PC-9 (cell line): Measurements from ENCODE around the gene TSPAN14. TPM values are rescaled to one million over a fixed set of nuclear protein-coding genes. Genes with fewer than 3 reads are reported as not detected.

Source experiments
- BruUV-seq: library from RNA; stranded (reverse); fragments of 400-500 nt; replicated peaks from 2 replicates; lab custom pipeline; 2021; lab: Mats Ljungman, UMichigan
- CTCF ChIA-PET: fragments of 300-600 bp; sonication (Branson Sonifier 250); formaldehyde crosslinking; loops from one replicate; lab custom pipeline; 2022; ENCODE audit warnings: antibody characterized with exemption; lab: Charles Lee
- POLR2A ChIA-PET: fragments of 300-600 bp; sonication (Branson Sonifier 250); formaldehyde crosslinking; loops from one replicate; lab custom pipeline; 2022; ENCODE audit warnings: antibody characterized with exemption; ENCODE audit not compliant: unreplicated experiment; lab: Charles Lee
- DNase-seq, 2 experiments: peaks; one replicate each; pipeline versions ENCODE4 v3.0.0 to v3.0.0-alpha.2; 2015 to 2022; ENCODE audit warnings: mixed read lengths in 1 of 2
- H2AFZ ChIP-seq: fragments of 200-600 bp; sonication (generic); 2 replicates; pipeline ENCODE4 v1.8.1; 2017; ENCODE audit warnings: antibody characterized with exemption
- H3F3A ChIP-seq: fragments of 200-600 bp; sonication (generic); 2 replicates; pipeline ENCODE4 v1.8.1; 2017; ENCODE audit warnings: antibody characterized with exemption, mild to moderate bottlenecking, low read depth; ENCODE audit not compliant: insufficient read depth
- H3K27ac ChIP-seq: fragments of 200-600 bp; sonication (generic); 2 replicates; pipeline ENCODE4 v1.6.1; 2016; ENCODE audit warnings: mixed run types
- H3K27me3 ChIP-seq: fragments of 200-600 bp; sonication (generic); 2 replicates; pipeline ENCODE4 v1.6.1; 2016; ENCODE audit warnings: low read depth, mixed run types; ENCODE audit not compliant: insufficient read depth
- H3K36me3 ChIP-seq: fragments of 200-600 bp; sonication (generic); 2 replicates; pipeline ENCODE4 v1.6.1; 2016; ENCODE audit warnings: low read depth, mixed run types
- H3K4me1 ChIP-seq: fragments of 200-600 bp; sonication (generic); replicated peaks from 2 replicates; pipeline ENCODE4 v1.6.1; 2016; ENCODE audit warnings: mixed run types; ENCODE audit not compliant: insufficient read depth
- H3K4me2 ChIP-seq: fragments of 200-600 bp; sonication (generic); 2 replicates; pipeline ENCODE4 v1.6.1; 2017; ENCODE audit warnings: mixed run types
- H3K4me3 ChIP-seq: fragments of 200-600 bp; sonication (generic); 2 replicates; pipeline ENCODE4 v1.6.1; 2016; ENCODE audit warnings: mixed run types
- H3K79me2 ChIP-seq: fragments of 200-600 bp; sonication (generic); 2 replicates; pipeline ENCODE4 v1.6.1; 2017; ENCODE audit warnings: low read depth, mixed run types
- H3K9me2 ChIP-seq: fragments of 200-600 bp; sonication (generic); 2 replicates; pipeline ENCODE4 v1.8.1; 2017; ENCODE audit warnings: mild to moderate bottlenecking; ENCODE audit not compliant: insufficient read depth
- H3K9me3 ChIP-seq: fragments of 200-600 bp; sonication (generic); 2 replicates; pipeline ENCODE4 v1.8.1; 2016; ENCODE audit warnings: low read depth; ENCODE audit not compliant: insufficient read depth
- H4K20me1 ChIP-seq: fragments of 200-600 bp; sonication (generic); 2 replicates; pipeline ENCODE4 v1.8.1; 2017; ENCODE audit not compliant: insufficient read depth
- EZH2 ChIP-seq: fragments of 200-600 bp; sonication (generic); IDR thresholded peaks from 2 replicates; pipeline ENCODE4 v1.8.0; 2017; ENCODE audit warnings: antibody characterized with exemption, low read depth
- intact Hi-C: fragments of 100-400 bp; cut with micrococcal nuclease; formaldehyde crosslinking; loops from one replicate; pipeline ENCODE4 v1.10.0; 2022; ENCODE audit not compliant: unreplicated experiment
- total RNA-seq: library from RNA; stranded (reverse); gene quantifications from 2 replicates; pipeline ENCODE4 v1.2.3, GENCODE V29; 2021
- TF ChIP-seq, protein P1 (sequence below): fragments of 200-600 bp; sonication (generic); conservative IDR thresholded peaks from 2 replicates; pipeline ENCODE4 v1.6.1; 2017; ENCODE audit warnings: mixed run types, antibody characterized with exemption, mild to moderate bottlenecking, moderate library complexity

Gene TSPAN14
- total RNA-seq, 1 experiment from 2014 or later, result 135 TPM

DNA sequence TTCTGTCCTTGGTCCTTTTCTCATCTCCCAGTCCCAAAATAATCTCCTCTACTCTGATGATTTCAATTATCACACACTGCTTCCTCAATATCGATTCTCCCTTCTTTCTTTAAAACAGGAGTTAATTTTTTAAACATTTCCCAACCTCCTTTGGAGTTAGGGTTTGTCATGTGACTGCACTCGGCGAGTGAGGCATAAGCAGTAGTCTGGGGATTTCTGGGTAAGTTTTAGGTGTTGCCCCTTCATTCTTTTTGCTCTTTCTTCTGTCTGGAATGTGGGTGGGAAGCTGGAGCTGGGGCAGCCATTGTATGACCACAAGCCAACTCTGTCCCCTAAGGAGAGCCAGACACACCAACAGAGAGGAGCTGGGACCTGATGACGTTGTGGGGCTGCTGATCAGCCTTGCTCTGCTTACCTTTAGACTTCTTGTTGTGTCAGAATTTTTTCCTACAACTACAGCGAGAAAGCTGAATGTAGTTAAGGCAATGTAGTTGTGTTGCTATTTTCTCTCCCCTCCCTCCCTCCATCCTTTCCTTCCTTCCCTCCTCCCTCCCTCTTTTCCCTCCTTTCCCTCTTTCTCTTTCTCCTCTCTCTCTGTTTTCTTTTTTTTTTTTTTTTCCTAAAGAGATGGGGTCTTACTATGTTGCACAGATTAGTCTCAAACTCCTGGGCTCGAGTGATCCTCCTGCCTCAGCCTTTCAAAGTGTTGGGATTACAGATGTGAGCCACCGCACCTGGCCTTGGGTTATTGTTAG, 6.5 kb upstream of the TSPAN14 start:
- intact Hi-C loops, result no loop called here

DNA sequence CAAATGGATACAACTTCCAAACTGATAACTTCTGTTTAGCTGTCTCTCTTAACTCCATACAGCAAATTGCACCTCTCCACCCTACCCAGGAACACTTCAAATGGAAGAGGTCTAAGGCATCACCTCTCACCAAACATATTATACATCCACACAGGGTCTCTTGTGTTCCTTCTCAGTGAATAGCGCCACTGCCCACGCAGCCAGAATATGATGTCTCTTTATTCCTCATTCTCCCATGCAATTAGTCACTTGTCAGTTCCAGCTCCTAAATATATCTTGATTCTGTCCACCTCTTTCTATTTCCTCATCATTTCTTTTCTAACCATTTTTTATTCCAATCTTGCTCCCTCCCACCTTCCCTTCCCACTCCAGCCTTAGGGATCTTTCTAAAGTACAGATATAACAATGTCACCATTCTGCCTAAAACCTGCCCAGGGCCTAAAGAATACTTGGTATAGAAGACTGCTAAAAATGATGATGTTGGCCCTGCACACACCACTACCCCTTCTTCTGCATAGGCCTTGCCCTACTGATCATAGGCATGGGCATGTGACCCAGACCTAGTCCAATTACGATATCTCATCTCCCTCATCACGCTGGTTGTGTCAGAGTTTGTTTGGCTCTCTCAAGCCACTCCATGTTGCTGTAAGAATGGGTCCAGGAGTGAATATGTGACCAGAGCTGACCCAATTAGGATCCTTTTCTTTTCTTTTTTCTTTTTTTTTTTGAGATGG, 5.7 kb upstream of the TSPAN14 start:
- Histone ChIP-seq H3K9me2 (no peaks in the 10 kb centered on the region), H3K36me3 (no peaks in the 10 kb centered on the region), H3K4me1 (peaks cover 27% of the 10 kb centered on the region), H3K9me3 (0 out of 2 replicates have a peak, but pooled peaks cover 3% of the 10 kb centered on the region), H3K4me3 (no peak overlapping the region), H2AFZ (no peak overlapping the region), H3F3A (peaks cover 29% of the 10 kb centered on the region; the same call in 1 of the 2 replicates), H4K20me1 (no peaks in the 10 kb centered on the region), H3K27ac (no peak overlapping the region), H3K4me2 (no peak overlapping the region), H3K79me2 (peaks cover 17% of the 10 kb centered on the region), H3K27me3 (no peaks in the 10 kb centered on the region)
- TF ChIP-seq EZH2, result no peak
- TF ChIP-seq, protein P1, sequence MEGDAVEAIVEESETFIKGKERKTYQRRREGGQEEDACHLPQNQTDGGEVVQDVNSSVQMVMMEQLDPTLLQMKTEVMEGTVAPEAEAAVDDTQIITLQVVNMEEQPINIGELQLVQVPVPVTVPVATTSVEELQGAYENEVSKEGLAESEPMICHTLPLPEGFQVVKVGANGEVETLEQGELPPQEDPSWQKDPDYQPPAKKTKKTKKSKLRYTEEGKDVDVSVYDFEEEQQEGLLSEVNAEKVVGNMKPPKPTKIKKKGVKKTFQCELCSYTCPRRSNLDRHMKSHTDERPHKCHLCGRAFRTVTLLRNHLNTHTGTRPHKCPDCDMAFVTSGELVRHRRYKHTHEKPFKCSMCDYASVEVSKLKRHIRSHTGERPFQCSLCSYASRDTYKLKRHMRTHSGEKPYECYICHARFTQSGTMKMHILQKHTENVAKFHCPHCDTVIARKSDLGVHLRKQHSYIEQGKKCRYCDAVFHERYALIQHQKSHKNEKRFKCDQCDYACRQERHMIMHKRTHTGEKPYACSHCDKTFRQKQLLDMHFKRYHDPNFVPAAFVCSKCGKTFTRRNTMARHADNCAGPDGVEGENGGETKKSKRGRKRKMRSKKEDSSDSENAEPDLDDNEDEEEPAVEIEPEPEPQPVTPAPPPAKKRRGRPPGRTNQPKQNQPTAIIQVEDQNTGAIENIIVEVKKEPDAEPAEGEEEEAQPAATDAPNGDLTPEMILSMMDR, result no peak
- DNase-seq, result no peak
- ChIA-PET CTCF (interaction anchor here (0.6 kb wide), 1 partner anchor 75 kb away, joined by 7 read pairs; no protein-coding TSS in a partner anchor), POLR2A (interaction anchor here (0.7 kb wide), 1 partner anchor 40 kb away, joined by 6 read pairs; the partner anchor contains the start of gene PRXL2A)
- intact Hi-C loops, result no loop called here
- BruUV-seq, result no TSS peak

More for the DNA sequence above, 6.5 kb upstream of the TSPAN14 start:
- CTCF ChIA-PET, result no interaction called here
- peaks cover 25% of the 10 kb centered on the region; the same call in 1 of the 2 replicates for H3F3A ChIP-seq
- TF ChIP-seq, protein P1, result no peak
- no peak for TF ChIP-seq EZH2
- POLR2A ChIA-PET, result no interaction called here
- no peak overlapping the region for H3K4me2 ChIP-seq
- no peaks in the 10 kb centered on the region for H3K27me3 ChIP-seq
- H2AFZ ChIP-seq, result no peak overlapping the region
- peaks cover 11% of the 10 kb centered on the region; the same call in 1 of the 2 replicates for H3K79me2 ChIP-seq
- BruUV-seq, result no TSS peak
- no peak overlapping the region for H3K4me3 ChIP-seq
- H4K20me1 ChIP-seq, result no peaks in the 10 kb centered on the region
- H3K9me2 ChIP-seq, result no peaks in the 10 kb centered on the region
- H3K4me1 ChIP-seq, result peaks cover 26% of the 10 kb centered on the region
- no peak for DNase-seq
- H3K27ac ChIP-seq, result no peak overlapping the region
- H3K36me3 ChIP-seq, result no peaks in the 10 kb centered on the region
- H3K9me3 ChIP-seq, result 0 out of 2 replicates have a peak, but pooled peaks cover 3% of the 10 kb centered on the region

DNA sequence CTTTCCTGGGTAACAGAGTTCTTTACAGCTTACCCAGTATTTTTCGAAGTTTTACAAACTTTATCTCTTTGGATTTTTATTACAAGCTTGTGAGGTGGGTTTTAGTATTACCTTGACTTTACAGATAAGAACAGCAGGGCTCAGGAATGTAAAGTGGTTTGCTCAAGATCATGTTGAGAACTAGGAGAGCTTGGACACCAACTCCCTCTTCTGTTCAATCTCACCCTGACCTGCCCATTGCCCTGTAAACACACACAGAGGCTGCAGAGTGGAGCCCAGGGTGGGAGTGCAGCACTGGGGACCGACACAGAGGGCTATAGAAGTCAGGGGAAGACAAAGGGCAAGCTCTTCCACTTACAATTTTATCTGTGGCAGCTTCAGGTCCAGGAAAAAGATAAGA, 4.6 kb upstream of the TSPAN14 start:
- CTCF ChIA-PET, result no interaction called here
- no peak overlapping the region for H3K27ac ChIP-seq
- no peaks in the 10 kb centered on the region for H4K20me1 ChIP-seq
- H3K9me3 ChIP-seq, result 0 out of 2 replicates have a peak, but pooled peaks cover 3% of the 10 kb centered on the region
- no peaks in the 10 kb centered on the region for H3K9me2 ChIP-seq
- H3K79me2 ChIP-seq, result peaks cover 23% of the 10 kb centered on the region
- no peak for DNase-seq
- H3K27me3 ChIP-seq, result no peaks in the 10 kb centered on the region
- peaks cover 16% of the 10 kb centered on the region for H3K4me1 ChIP-seq
- no TSS peak for BruUV-seq
- TF ChIP-seq EZH2, result no peak
- TF ChIP-seq, protein P1, result no peak
- intact Hi-C loops, result no loop called here
- no peaks in the 10 kb centered on the region for H3K36me3 ChIP-seq
- H3K4me3 ChIP-seq, result no peak overlapping the region
- POLR2A ChIA-PET, result interaction anchor here (0.7 kb wide), 1 partner anchor 60 kb away, joined by 6 read pairs; no protein-coding TSS in a partner anchor
- peaks cover 25% of the 10 kb centered on the region; the same call in 1 of the 2 replicates for H3F3A ChIP-seq
- H2AFZ ChIP-seq, result no peak overlapping the region
- no peak overlapping the region for H3K4me2 ChIP-seq
